K562 (cell line): ENCODE measurements around the gene POMGNT1. TPM values are rescaled to one million over a fixed set of nuclear protein-coding genes. Genes with fewer than 3 reads are reported as not detected.

Experiments used
- ATAC-seq: fragments of 200-7000 bp; cut with Tn5 transposase; 3 replicates; pipeline ENCODE4 v1.9.1; 2020; ENCODE audit warnings: moderate library complexity
- BruUV-seq: library from RNA; stranded (reverse); fragments of 400-500 nt; replicated peaks from 2 replicates; lab custom pipeline; 2021; lab: Mats Ljungman, UMichigan
- CTCF ChIA-PET: fragments of 300-600 bp; formaldehyde crosslinking; extraction: SDS; loops from one replicate; lab custom pipeline; 2021; ENCODE audit warnings: low intra/inter-chr PET ratio; lab: Yijun Ruan, JAX
- POLR2A ChIA-PET: fragments of 300-600, 350-650 bp; sonication (Branson Sonifier 250); formaldehyde crosslinking; extraction: SDS; loops from one replicate; lab custom pipeline; 2021; ENCODE audit warnings: antibody characterized with exemption, inconsistent platforms; lab: Yijun Ruan, JAX
- DNase-seq, 4 experiments: peaks; one replicate each; pipeline versions ENCODE4 v3.0.0 to v3.0.0-alpha.2; 2011 to 2018; ENCODE audit warnings: low spot score in 3 of 4, mixed read lengths in 3 of 4; ENCODE audit errors: extremely low read depth in 1 of 4
- FAIRE-seq: peaks from 2 replicates; lab custom pipeline; 2011; peaks lifted over from hg19 to GRCh38; lab: Jason Lieb, UNC
- H2AFZ ChIP-seq: 2 replicates; pipeline ENCODE4 v1.6.0; 2011; ENCODE audit warnings: low read depth, low read length, control low read depth, inconsistent platforms
- H3K27ac ChIP-seq: fragments of 200-600 bp; 3 replicates; pipeline ENCODE4 v1.8.0; 2011; ENCODE audit warnings: low read depth, mild to moderate bottlenecking, control low read depth, inconsistent platforms, low read length, moderate library complexity, mixed read lengths; ENCODE audit errors: extremely low read depth
- H3K27me3 ChIP-seq, 2 experiments: fragments of 300-600 bp in 1 of 2; 2 replicates in 1 of 2; 3 replicates in 1 of 2; pipeline versions ENCODE4 v1.6.0 to v1.8.0; 2011; ENCODE audit warnings: inconsistent platforms in 2 of 2, low read length in 2 of 2, mild to moderate bottlenecking in 1 of 2, mixed read lengths in 1 of 2, moderate library complexity in 1 of 2; ENCODE audit not compliant: control insufficient read depth in 2 of 2, insufficient read depth in 2 of 2
- H3K36me3 ChIP-seq: fragments of 300-600 bp; 3 replicates; pipeline ENCODE4 v1.8.0; 2011; ENCODE audit warnings: mild to moderate bottlenecking, low read length, inconsistent platforms; ENCODE audit not compliant: control insufficient read depth, insufficient read depth
- H3K4me1 ChIP-seq, 2 experiments: fragments of 200-600 bp in 1 of 2; replicated peaks in 1 of 2; 2 replicates in 1 of 2; 3 replicates in 1 of 2; pipeline versions ENCODE4 v1.5.1 to v1.8.0; 2011; ENCODE audit warnings: inconsistent platforms in 2 of 2, low read length in 2 of 2, mild to moderate bottlenecking in 1 of 2, mixed read lengths in 1 of 2, moderate library complexity in 1 of 2; ENCODE audit not compliant: control insufficient read depth in 2 of 2, insufficient read depth in 2 of 2
- H3K4me2 ChIP-seq: 2 replicates; pipeline ENCODE4 v1.6.1; 2011; ENCODE audit warnings: low read length, control low read depth, inconsistent platforms, mixed read lengths; ENCODE audit not compliant: insufficient read depth
- H3K4me3 ChIP-seq: fragments of 200-600 bp; sonication (generic), shearing (Covaris generic); 2 replicates; pipeline ENCODE4 v1.5.1; 2016; ENCODE audit warnings: control low read depth, inconsistent platforms
- H3K79me2 ChIP-seq: fragments of 200-600 bp; 3 replicates; pipeline ENCODE4 v1.8.0; 2011; ENCODE audit warnings: low read length, inconsistent platforms; ENCODE audit not compliant: control insufficient read depth, insufficient read depth
- H3K9ac ChIP-seq, 2 experiments: 2 replicates each; pipeline versions ENCODE4 v1.6.0 to v1.6.1; 2011; ENCODE audit warnings: low read depth in 2 of 2, low read length in 2 of 2, control low read depth in 1 of 2, inconsistent platforms in 1 of 2, mild to moderate bottlenecking in 1 of 2, mixed read lengths in 1 of 2; ENCODE audit not compliant: insufficient read depth in 1 of 2
- H3K9me1 ChIP-seq: one replicate; pipeline ENCODE4 v1.6.0; 2011; ENCODE audit warnings: inconsistent platforms, mild to moderate bottlenecking, low read length, moderate library complexity; ENCODE audit not compliant: control insufficient read depth, insufficient read depth
- H3K9me3 ChIP-seq: replicated peaks from 2 replicates; pipeline ENCODE4 v1.5.1; 2011; ENCODE audit warnings: low read depth, low read length, inconsistent platforms; ENCODE audit not compliant: control insufficient read depth, insufficient read depth
- H4K20me1 ChIP-seq: replicated peaks from 2 replicates; pipeline ENCODE4 v1.6.1; 2011; ENCODE audit warnings: low read length, inconsistent platforms, mixed read lengths; ENCODE audit not compliant: control insufficient read depth, insufficient read depth
- CHAMP1 ChIP-seq: fragments of 450-650 bp; IDR thresholded peaks from 2 replicates; pipeline ENCODE4 v1.6.1; 2016; ENCODE audit warnings: mild to moderate bottlenecking
- CREB3 ChIP-seq: fragments of 450-650 bp; conservative IDR thresholded peaks from 2 replicates; pipeline ENCODE4 v1.6.1; 2016; ENCODE audit warnings: missing genetic modification characterization, low read depth, mild to moderate bottlenecking, missing compliant biosample characterization, moderate library complexity
- E2F4 ChIP-seq: sonication (generic); formaldehyde crosslinking; IDR thresholded peaks from 2 replicates; pipeline ENCODE4 v1.8.0; 2022; ENCODE audit warnings: mild to moderate bottlenecking, low read depth, missing genetic modification reagents
- ETS2 ChIP-seq: IDR thresholded peaks from 2 replicates; pipeline ENCODE4 v1.6.1; 2016; ENCODE audit warnings: borderline replicate concordance, missing genetic modification characterization, mild to moderate bottlenecking, moderate library complexity, missing compliant biosample characterization; ENCODE audit not compliant: poor library complexity, severe bottlenecking
- KLF1 ChIP-seq: fragments of 450-650 bp; IDR thresholded peaks from 2 replicates; pipeline ENCODE4 v1.6.1; 2016; ENCODE audit warnings: missing genetic modification characterization, missing compliant biosample characterization
- KLF6 ChIP-seq: fragments of 250-450 bp; sonication (Bioruptor Pico); IDR thresholded peaks from 2 replicates; pipeline ENCODE4 v1.4.0; 2020; ENCODE audit warnings: mild to moderate bottlenecking, moderate library complexity, borderline replicate concordance
- PHF21A ChIP-seq: fragments of 450-650 bp; IDR thresholded peaks from 2 replicates; pipeline ENCODE4 v1.6.1; 2017; ENCODE audit warnings: low read depth, borderline replicate concordance
- POU5F1 ChIP-seq: fragments of 150-350 bp; IDR thresholded peaks from 2 replicates; pipeline ENCODE4 v1.6.1; 2014; ENCODE audit warnings: borderline replicate concordance, low read length, low read depth, mild to moderate bottlenecking; ENCODE audit not compliant: partially characterized antibody
- STAT5B ChIP-seq: fragments of 250-450 bp; sonication (Bioruptor Pico); IDR thresholded peaks from 2 replicates; pipeline ENCODE4 v1.8.0; 2021; ENCODE audit warnings: mild to moderate bottlenecking, inconsistent platforms
- TAF9B ChIP-seq: fragments of 450-650 bp; IDR thresholded peaks from 2 replicates; pipeline ENCODE4 v1.6.1; 2018; ENCODE audit warnings: mild to moderate bottlenecking; ENCODE audit not compliant: partially characterized antibody
- TOE1 ChIP-seq, 2 experiments: fragments of 450-650 bp in 1 of 2; sonication (generic) in 1 of 2; formaldehyde crosslinking in 1 of 2; IDR thresholded peaks; 2 replicates each; pipeline versions ENCODE4 v1.7.1 to v1.8.0; 2016 to 2022; ENCODE audit warnings: borderline replicate concordance in 2 of 2, mild to moderate bottlenecking in 2 of 2, antibody characterized with exemption in 1 of 2, inconsistent platforms in 1 of 2, low read depth in 1 of 2, missing genetic modification reagents in 1 of 2, moderate library complexity in 1 of 2
- ZFP36 ChIP-seq: fragments of 150-350 bp; IDR thresholded peaks from 2 replicates; pipeline ENCODE4 v1.6.1; 2018; ENCODE audit warnings: low read length, low read depth; ENCODE audit not compliant: partially characterized antibody
- ZNF507 ChIP-seq: conservative IDR thresholded peaks from 2 replicates; pipeline ENCODE4 v1.6.1; 2017; ENCODE audit warnings: missing genetic modification characterization, missing compliant biosample characterization
- WGBS: fragments of 100-300 bp; shearing (Covaris generic); methylation state at CpG from one replicate; pipeline ENCODE4 v1.1.6; 2016; ENCODE audit warnings: low coverage, mixed read lengths; ENCODE audit not compliant: insufficient coverage; ENCODE audit errors: missing lambda C conversion rate; 5-methylcytosine and 5-hydroxymethylcytosine counted together
- in situ Hi-C: fragments of 300-500 bp; cut with MboI; formaldehyde crosslinking; loops from 4 replicates; pipeline ENCODE4 v1.15.0; 2018; ENCODE audit warnings: inconsistent platforms, mixed read lengths
- intact Hi-C: fragments of 100-400 bp; cut with micrococcal nuclease; formaldehyde crosslinking; loops from 2 replicates; pipeline ENCODE4 v1.14.2; 2022
- polyA plus RNA-seq, 8 experiments: library from polyadenylated mRNA; depleted of rRNA in 4 of 8; stranded (reverse) in 5 of 8; unstranded in 3 of 8; fragments of >200 nt; fragmentation: Nextera tagmentation in 2 of 8; fragmentation: Illumina TruSeq in 1 of 8; extraction: Ambion mirVana in 2 of 8; extraction: Trizol in 1 of 8; gene quantifications; 2 replicates each; pipeline versions ENCODE4 v1.2.1 to v1.2.3, GENCODE V29; 2011 to 2014; ENCODE audit warnings: inconsistent platforms in 1 of 8, missing spikeins in 1 of 8
- total RNA-seq, 7 experiments: library from RNA; depleted of rRNA in 6 of 7; stranded (reverse); fragments of >200 nt in 6 of 7; fragmentation: Illumina TruSeq in 2 of 7; extraction: Trizol in 2 of 7; gene quantifications; 2 replicates each; pipeline versions ENCODE4 v1.2.1 to v1.2.3, GENCODE V29; 2011 to 2021; ENCODE audit warnings: low replicate concordance in 1 of 7

The POMGNT1 gene
- total and polyA plus RNA-seq, 9 of the 15 experiments (the other 6 are each of a cell fraction or from before 2014, with no cell fraction given): 14.1 to 58.9 (median 37.8) TPM

- peak; percentile 94 for ATAC-seq
- H3K4me2 ChIP-seq: peak overlapping the region; percentile 60
- peak overlapping the region in 1 of 2 experiments; percentile 12; a peak in 1 of 4 replicates for H3K9ac ChIP-seq
- no peaks in the 10 kb centered on the region for H3K9me1 ChIP-seq
- WGBS: 7% methylated on average over 13 of the region's 13 CpGs
- peaks cover 36 to 42% of the 10 kb centered on the region in 2 experiments for H3K4me1 ChIP-seq
- DNase-seq: peak; percentile 88 to 93 (median 90)
- H3K27me3 ChIP-seq: peaks cover 4 to 7% of the 10 kb centered on the region in 2 experiments
- H4K20me1 ChIP-seq: no peaks in the 10 kb centered on the region
- H3K79me2 ChIP-seq: no peaks in the 10 kb centered on the region
- intact Hi-C loops (loop anchor here (1.0 kb wide), 1 partner anchor 25 kb away; no protein-coding TSS in a partner anchor), in situ Hi-C loops (no loop called here)
- TSS peak; percentile 100 for BruUV-seq
- H2AFZ ChIP-seq: no peak overlapping the region; the same call in 1 of the 2 replicates
- peak; percentile 88 for FAIRE-seq
- no peaks in the 10 kb centered on the region for H3K36me3 ChIP-seq
- H3K9me3 ChIP-seq: 0 out of 2 replicates have a peak, but pooled peaks cover 3% of the 10 kb centered on the region
- H3K27ac ChIP-seq: peak overlapping the region; percentile 42; the same call in 1 of the 3 replicates
- ChIA-PET CTCF (no interaction called here), POLR2A (interaction anchor here (0.5 to 2.7 kb wide), 22 partner anchors 8 to 1437 kb away, joined by 3 to 15 read pairs (median 4); partner anchors contain the start of genes PIK3R3 and PRDX1)
- no peak overlapping the region for H3K4me3 ChIP-seq
- TF ChIP-seq ZNF507 (tag) (no peak), KLF1 (no peak), POU5F1 (no peak), ETS2 (tag) (no peak), TOE1 (IDR thresholded peaks at IDR 0.05; ENCODE audit: borderline replicate concordance) (peak; percentile 95), TOE1 (CRISPR knock-in tag; IDR thresholded peaks at IDR 0.05; ENCODE audit: borderline replicate concordance, low read depth) (no peak), ZFP36 (peak; percentile 99), CHAMP1 (peak; percentile 99), STAT5B (CRISPR knock-in tag) (no peak), PHF21A (peak; percentile 97), CREB3 (tag) (no peak), TAF9B (peak; percentile 72), E2F4 (CRISPR knock-in tag) (no peak), KLF6 (CRISPR knock-in tag) (no peak)
Observed at GRCh38 chr1:46158312-46159281, 39.6 kb downstream of the POMGNT1 start.
